Lung (tissue), 12 donors: ENCODE results near the gene C4A. TPM values are rescaled to one million over a fixed set of nuclear protein-coding genes. Genes with fewer than 3 reads are reported as not detected.

ENCODE experiments used
- ATAC-seq: fragments of 200-7000 bp; cut with Tn5 transposase; one replicate; pipeline ENCODE4 v1.9.1; 2020; ENCODE audit warnings: moderate number of reproducible peaks; ENCODE audit not compliant: insufficient read depth, low FRiP score
- DNase-seq, 3 donors: peaks; one replicate each; pipeline ENCODE4 v3.0.0-alpha.2; 2013 to 2017
- H3K27ac ChIP-seq, 2 donors: one replicate each; pipeline ENCODE4 v1.5.1; 2013; ENCODE audit warnings: mild to moderate bottlenecking in 2 of 2, moderate library complexity in 2 of 2, control low read depth in 1 of 2, inconsistent platforms in 1 of 2, low read depth in 1 of 2, low read length in 1 of 2
- H3K27me3 ChIP-seq, 3 donors: one replicate each; pipeline ENCODE4 v1.5.1; 2013; ENCODE audit warnings: low read length in 2 of 3; ENCODE audit not compliant: control insufficient read depth in 3 of 3, insufficient read depth in 3 of 3
- H3K36me3 ChIP-seq, 4 donors: one replicate each; pipeline ENCODE4 v1.5.1; 2013; ENCODE audit warnings: low read length in 4 of 4, mild to moderate bottlenecking in 1 of 4, moderate library complexity in 1 of 4; ENCODE audit not compliant: control insufficient read depth in 4 of 4, insufficient read depth in 4 of 4
- H3K4me1 ChIP-seq, 5 donors: one replicate each; pipeline ENCODE4 v1.5.1; 2013; ENCODE audit warnings: low read length in 5 of 5, mild to moderate bottlenecking in 2 of 5, moderate library complexity in 1 of 5; ENCODE audit not compliant: control insufficient read depth in 5 of 5, insufficient read depth in 5 of 5
- H3K4me3 ChIP-seq: one replicate; pipeline ENCODE4 v1.5.1; 2013; ENCODE audit warnings: mild to moderate bottlenecking, control low read depth, moderate library complexity
- H3K9ac ChIP-seq, 2 donors: one replicate each; pipeline ENCODE4 v1.5.1; 2013; ENCODE audit warnings: low read length in 2 of 2, control low read depth in 1 of 2; ENCODE audit not compliant: insufficient read depth in 1 of 2
- H3K9me3 ChIP-seq, 4 donors: one replicate each; pipeline ENCODE4 v1.5.1; 2013; ENCODE audit warnings: low read length in 3 of 4, mild to moderate bottlenecking in 1 of 4, moderate library complexity in 1 of 4; ENCODE audit not compliant: control insufficient read depth in 4 of 4, insufficient read depth in 3 of 4
- WGBS, 2 donors: extraction: QIAGEN DNeasy Blood & Tissue Kit; methylation state at CpG; one replicate each; pipeline ENCODE4 v1.1.7; 2013; 5-methylcytosine and 5-hydroxymethylcytosine counted together
- polyA plus RNA-seq, 2 donors: library from polyadenylated mRNA; stranded (reverse); fragments of 200-250 nt; gene quantifications; one replicate each; pipeline ENCODE4 v1.2.1, GENCODE V29; 2013
- total RNA-seq, 2 donors: library from RNA; depleted of rRNA in 1 of 2; stranded (reverse); fragments of >200 nt in 1 of 2; gene quantifications; one replicate each; pipeline ENCODE4 v1.2.1, GENCODE V29; 2014 to 2021
- TF ChIP-seq, protein P1 (sequence below): IDR thresholded peaks from 2 replicates; pipeline ENCODE4 v1.5.1; 2012; ENCODE audit warnings: mild to moderate bottlenecking; ENCODE audit errors: control extremely low read depth, extremely low read depth
- donor health status: control.
- donor health status: control.
- donor health status: Bipolar disorder and iron deficiency.
- donor health status: healthy.
- donor health status: DM: yes; HTN: yes; CAD: no.

C4A gene
- total and polyA plus RNA-seq, 4 donors: 48.3 to 284 (median 133) TPM

GRCh38 chr6:31969712-31970603 lies 11.9 kb upstream of the C4A start:
- DNase-seq (no peak), ATAC-seq (no peak)
- no peak overlapping the region for H3K9ac ChIP-seq
- H3K9me3 ChIP-seq: no peaks in the 10 kb centered on the region
- TF ChIP-seq, protein P1, sequence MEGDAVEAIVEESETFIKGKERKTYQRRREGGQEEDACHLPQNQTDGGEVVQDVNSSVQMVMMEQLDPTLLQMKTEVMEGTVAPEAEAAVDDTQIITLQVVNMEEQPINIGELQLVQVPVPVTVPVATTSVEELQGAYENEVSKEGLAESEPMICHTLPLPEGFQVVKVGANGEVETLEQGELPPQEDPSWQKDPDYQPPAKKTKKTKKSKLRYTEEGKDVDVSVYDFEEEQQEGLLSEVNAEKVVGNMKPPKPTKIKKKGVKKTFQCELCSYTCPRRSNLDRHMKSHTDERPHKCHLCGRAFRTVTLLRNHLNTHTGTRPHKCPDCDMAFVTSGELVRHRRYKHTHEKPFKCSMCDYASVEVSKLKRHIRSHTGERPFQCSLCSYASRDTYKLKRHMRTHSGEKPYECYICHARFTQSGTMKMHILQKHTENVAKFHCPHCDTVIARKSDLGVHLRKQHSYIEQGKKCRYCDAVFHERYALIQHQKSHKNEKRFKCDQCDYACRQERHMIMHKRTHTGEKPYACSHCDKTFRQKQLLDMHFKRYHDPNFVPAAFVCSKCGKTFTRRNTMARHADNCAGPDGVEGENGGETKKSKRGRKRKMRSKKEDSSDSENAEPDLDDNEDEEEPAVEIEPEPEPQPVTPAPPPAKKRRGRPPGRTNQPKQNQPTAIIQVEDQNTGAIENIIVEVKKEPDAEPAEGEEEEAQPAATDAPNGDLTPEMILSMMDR: no peak
- peak overlapping the region in 1 of 2 donors; percentile 93 for H3K27ac ChIP-seq
- no peak overlapping the region for H3K4me3 ChIP-seq
- H3K27me3 ChIP-seq: no peaks in the 10 kb centered on the region
- H3K36me3 ChIP-seq: peaks cover 7 to 47% (median 24%) of the 10 kb centered on the region in 4 donors
- H3K4me1 ChIP-seq: peaks cover 5 to 25% (median 8%) of the 10 kb centered on the region in 5 donors
- WGBS, 2 donors: 81 to 86% methylated on average over 17 of the region's 17 CpGs

DNA sequence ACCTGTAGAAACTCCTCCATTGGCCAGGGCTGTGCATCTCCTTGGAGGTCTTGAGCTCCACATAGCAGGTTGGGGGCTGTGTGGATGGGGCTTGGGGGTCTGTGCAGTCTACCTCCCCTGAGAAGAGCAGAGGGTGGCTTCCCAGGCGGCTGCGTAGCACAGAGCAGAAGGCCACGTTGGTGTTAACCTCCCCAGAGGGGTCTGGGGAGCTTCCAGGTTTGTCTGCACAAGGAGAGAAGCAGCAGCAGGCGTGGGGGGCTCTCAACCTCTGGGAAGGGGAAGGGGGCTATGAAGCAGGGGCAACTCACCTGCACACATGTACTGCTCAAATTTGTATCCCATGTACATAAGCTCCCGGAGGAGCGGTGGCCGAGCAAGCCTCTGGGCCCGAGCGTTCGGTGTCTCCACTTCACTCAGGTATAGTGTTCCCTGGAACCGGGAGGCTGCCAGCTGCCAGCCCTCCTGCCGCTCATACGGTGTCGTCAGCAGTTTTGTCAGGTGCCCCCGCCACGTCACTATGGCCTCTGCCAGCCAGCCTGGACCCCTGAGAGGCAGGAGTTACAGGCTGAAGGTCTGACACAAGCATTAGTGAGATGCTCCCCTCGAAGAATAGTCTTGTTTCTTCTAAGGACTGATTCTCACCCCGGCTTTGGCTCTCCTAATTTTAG lies 11.1 kb upstream of the C4A start:
- TF ChIP-seq, protein P1: no peak
- Histone ChIP-seq H3K9me3 (no peaks in the 10 kb centered on the region), H3K36me3 (peaks cover 6 to 43% (median 22%) of the 10 kb centered on the region in 4 donors), H3K27ac (peak overlapping the region; percentile 90 to 93), H3K4me1 (peaks cover 5 to 25% (median 8%) of the 10 kb centered on the region in 5 donors), H3K27me3 (no peaks in the 10 kb centered on the region), H3K4me3 (no peak overlapping the region), H3K9ac (peak overlapping the region; percentile 88 to 97)
- no peak for DNase-seq
- WGBS, 2 donors: 80 to 89% methylated on average over 18 of the region's 18 CpGs
- ATAC-seq: no peak

GRCh38 chr6:31971279-31971992 lies 10.4 kb upstream of the C4A start:
- 21 to 25% methylated on average over 29 of the region's 29 CpGs for WGBS, 2 donors
- no peak for ATAC-seq
- Histone ChIP-seq H3K4me3 (peak overlapping the region; percentile 77), H3K4me1 (peaks cover 5 to 25% (median 8%) of the 10 kb centered on the region in 5 donors), H3K27ac (peak overlapping the region; percentile 90 to 93), H3K9me3 (no peaks in the 10 kb centered on the region), H3K36me3 (peaks cover 3 to 38% (median 19%) of the 10 kb centered on the region in 4 donors), H3K27me3 (no peaks in the 10 kb centered on the region), H3K9ac (peak overlapping the region; percentile 88 to 97)
- TF ChIP-seq, protein P1: no peak
- no peak for DNase-seq
